AG09309 (cell line): Measurements from ENCODE around the gene NKX2-3.

Source experiments
- DNase-seq: peaks from one replicate; pipeline ENCODE4 v3.0.0-alpha.2; 2010; ENCODE audit warnings: low read depth
- H3K4me3 ChIP-seq: 2 replicates; pipeline ENCODE4 v1.5.1; 2011; ENCODE audit warnings: mild to moderate bottlenecking, low read depth, low read length, moderate library complexity; ENCODE audit not compliant: control insufficient read depth
- CTCF ChIP-seq: IDR thresholded peaks from 2 replicates; pipeline ENCODE4 v1.5.1; 2011; ENCODE audit warnings: mild to moderate bottlenecking, low read depth, low read length, inconsistent platforms; ENCODE audit not compliant: insufficient read depth, control insufficient read depth; ENCODE audit errors: missing control alignments

Gene NKX2-3

DNA sequence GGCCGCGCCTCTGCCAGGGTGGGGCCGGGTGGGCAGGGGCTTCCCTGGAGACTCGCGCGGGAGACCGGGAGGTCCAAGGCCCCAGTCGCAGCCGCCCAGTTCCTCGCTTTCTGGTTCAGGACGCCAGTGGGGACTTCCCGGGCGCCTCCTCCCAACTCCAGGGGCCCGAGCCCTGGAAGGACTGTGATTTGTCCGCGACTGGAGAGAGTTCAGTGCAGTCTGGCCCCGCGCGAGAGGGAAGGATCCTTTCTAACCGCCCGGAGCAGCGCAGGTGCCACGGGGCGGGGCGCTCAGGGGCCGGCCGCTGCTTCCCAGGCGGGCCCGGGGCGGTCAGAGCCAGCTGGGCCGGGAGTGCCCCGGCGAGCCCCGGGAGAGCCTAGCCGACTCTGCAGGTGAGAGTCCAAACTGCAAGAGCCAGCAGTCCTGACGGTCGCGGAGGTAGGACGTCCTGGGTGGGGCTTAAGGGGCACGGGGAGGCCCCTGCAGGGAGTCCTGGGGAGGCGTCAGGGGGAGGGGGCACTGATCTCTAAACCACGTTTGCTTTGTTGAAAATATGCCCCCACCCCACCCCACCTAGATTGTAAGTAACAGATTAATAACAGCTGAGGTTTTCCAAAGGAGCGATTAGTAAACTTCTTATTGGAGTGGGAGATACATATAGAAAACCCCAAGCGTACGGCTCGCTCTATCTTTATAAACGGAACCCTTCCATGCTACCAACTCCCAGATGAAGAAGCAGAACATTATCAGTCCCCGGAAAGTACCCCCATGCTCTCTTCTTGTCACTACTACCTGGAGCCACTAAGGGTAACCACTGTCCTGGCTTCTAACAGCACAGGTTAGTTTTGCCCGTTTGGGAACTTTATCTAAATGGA, 8.2 kb downstream of the NKX2-3 start:
- TF ChIP-seq CTCF, result no peak
- DNase-seq, result no peak
- no peak overlapping the region for H3K4me3 ChIP-seq

GRCh38 chr10:99544322-99544721, 11.6 kb downstream of the NKX2-3 start:
- no peak overlapping the region for H3K4me3 ChIP-seq
- no peak for TF ChIP-seq CTCF
- no peak for DNase-seq

- no peak for DNase-seq
- no peak overlapping the region for H3K4me3 ChIP-seq
- peak; percentile 49 for TF ChIP-seq CTCF
Measured at GRCh38 chr10:99548041-99548530, 15.3 kb downstream of the NKX2-3 start.

DNA sequence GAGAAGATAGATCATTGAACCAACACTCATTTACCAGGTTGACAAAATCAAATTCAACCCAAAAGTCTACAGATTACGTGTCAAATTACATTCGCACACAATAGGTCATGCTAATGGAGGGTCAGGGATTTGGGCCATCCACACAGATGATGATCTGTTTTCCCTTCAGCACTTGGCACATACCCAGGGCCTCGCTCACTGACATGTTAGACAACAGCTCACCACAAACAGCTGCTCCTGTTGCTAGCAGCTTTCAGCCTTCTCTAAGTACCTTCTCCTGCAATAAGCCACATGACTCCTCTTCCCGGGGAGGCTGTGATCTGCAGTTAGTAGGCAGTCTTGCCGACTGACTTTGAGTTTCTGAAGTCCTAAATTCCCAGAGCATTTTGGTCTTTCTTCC, 18.4 kb downstream of the NKX2-3 start:
- no peak overlapping the region for H3K4me3 ChIP-seq
- TF ChIP-seq CTCF, result no peak
- DNase-seq, result peak; percentile 54

- H3K4me3 ChIP-seq, result no peak overlapping the region
- no peak for DNase-seq
- TF ChIP-seq CTCF, result no peak
Measured at GRCh38 chr10:99551616-99552015, 18.9 kb downstream of the NKX2-3 start.

GRCh38 chr10:99555371-99555770, 22.6 kb downstream of the NKX2-3 start:
- no peak for DNase-seq
- TF ChIP-seq CTCF, result no peak
- H3K4me3 ChIP-seq, result no peak overlapping the region
